HepG2 (cell line): ENCODE data around the gene TFEB. TPM values are rescaled to one million over a fixed set of nuclear protein-coding genes. Genes with fewer than 3 reads are reported as not detected.

Source experiments
- ATAC-seq: fragments of 200-7000 bp; cut with Tn5 transposase; 3 replicates; pipeline ENCODE4 v1.9.1; 2020; ENCODE audit warnings: mild to moderate bottlenecking, moderate library complexity
- BruUV-seq: library from RNA; stranded (reverse); fragments of 400-500 nt; replicated peaks from 2 replicates; lab custom pipeline; 2021; lab: Mats Ljungman, UMichigan
- CTCF ChIA-PET: fragments of 300-600 bp; formaldehyde crosslinking; extraction: SDS; loops from one replicate; lab custom pipeline; 2021; ENCODE audit warnings: low total read pairs, inconsistent platforms, low intra/inter-chr PET ratio; lab: Yijun Ruan, JAX
- POLR2A ChIA-PET: fragments of 350-600 bp; sonication (Branson Sonifier 250); formaldehyde crosslinking; loops from one replicate; lab custom pipeline; 2020; ENCODE audit warnings: antibody characterized with exemption, inconsistent platforms; lab: Yijun Ruan, JAX
- DNase-seq: peaks from one replicate; pipeline ENCODE4 v3.0.0-alpha.2; 2015; ENCODE audit warnings: low spot score
- FAIRE-seq: peaks from 3 replicates; lab custom pipeline; 2011; peaks lifted over from hg19 to GRCh38; lab: Jason Lieb, UNC
- H2AFZ ChIP-seq: one replicate; pipeline ENCODE4 v1.6.1; 2011; ENCODE audit warnings: low read length, inconsistent platforms
- H3K27ac ChIP-seq: fragments of 300-600 bp; 3 replicates; pipeline ENCODE4 v1.8.0; 2011; ENCODE audit warnings: mixed run types, mild to moderate bottlenecking, mixed read lengths, low read length, inconsistent platforms; ENCODE audit not compliant: insufficient read depth; ENCODE audit errors: extremely low read length
- H3K27me3 ChIP-seq, 2 experiments: fragments of 200-600 bp in 1 of 2; 2 replicates in 1 of 2; 3 replicates in 1 of 2; pipeline versions ENCODE4 v1.6.0 to v1.8.0; 2011; ENCODE audit warnings: low read length in 2 of 2, mild to moderate bottlenecking in 2 of 2, moderate library complexity in 2 of 2, inconsistent platforms in 1 of 2; ENCODE audit not compliant: insufficient read depth in 2 of 2, control insufficient read depth in 1 of 2
- H3K36me3 ChIP-seq, 2 experiments: fragments of 200-600 bp in 1 of 2; replicated peaks in 1 of 2; 2 replicates in 1 of 2; 3 replicates in 1 of 2; pipeline versions ENCODE4 v1.5.1 to v1.8.0; 2011; ENCODE audit warnings: low read length in 2 of 2, inconsistent platforms in 1 of 2; ENCODE audit not compliant: insufficient read depth in 2 of 2, control insufficient read depth in 1 of 2
- H3K4me1 ChIP-seq: 2 replicates; pipeline ENCODE4 v1.5.1; 2012; ENCODE audit warnings: low read length, inconsistent platforms; ENCODE audit not compliant: insufficient read depth
- H3K4me2 ChIP-seq: 2 replicates; pipeline ENCODE4 v1.6.0; 2011; ENCODE audit warnings: low read depth, low read length, inconsistent platforms
- H3K4me3 ChIP-seq, 3 experiments: fragments of 200-600 bp in 1 of 3; sonication (generic), shearing (Covaris generic) in 1 of 3; replicated peaks in 1 of 3; 2 replicates each; pipeline ENCODE4 v1.5.1; 2011 to 2016; ENCODE audit warnings: low read length in 3 of 3, inconsistent platforms in 2 of 3, low read depth in 2 of 3, mild to moderate bottlenecking in 2 of 3, control low read depth in 1 of 3, mixed read lengths in 1 of 3; ENCODE audit not compliant: insufficient read depth in 1 of 3
- H3K79me2 ChIP-seq: one replicate; pipeline ENCODE4 v1.6.1; 2011; ENCODE audit warnings: low read length, inconsistent platforms; ENCODE audit not compliant: insufficient read depth
- H3K9ac ChIP-seq: 2 replicates; pipeline ENCODE4 v1.6.0; 2011; ENCODE audit warnings: mild to moderate bottlenecking, low read depth, low read length, inconsistent platforms; ENCODE audit not compliant: insufficient read depth
- H3K9me3 ChIP-seq: 2 replicates; pipeline ENCODE4 v1.5.1; 2012; ENCODE audit warnings: mild to moderate bottlenecking, low read length
- H4K20me1 ChIP-seq: 2 replicates; pipeline ENCODE4 v1.6.0; 2011; ENCODE audit warnings: inconsistent platforms, mild to moderate bottlenecking, low read length, moderate library complexity; ENCODE audit not compliant: insufficient read depth
- HNRNPL ChIP-seq: fragments of 200-400 bp; formaldehyde crosslinking; IDR thresholded peaks from 2 replicates; pipeline ENCODE4 v1.6.1; 2017; ENCODE audit warnings: mild to moderate bottlenecking, low read depth, low read length
- HNRNPLL ChIP-seq: fragments of 200-400 bp; formaldehyde crosslinking; IDR thresholded peaks from 2 replicates; pipeline ENCODE4 v1.6.1; 2017; ENCODE audit warnings: mild to moderate bottlenecking, low read depth, low read length; ENCODE audit not compliant: poor library complexity, severe bottlenecking
- HOXA3 ChIP-seq: sonication (generic); formaldehyde crosslinking; IDR thresholded peaks from 2 replicates; pipeline ENCODE4 v1.5.0; 2020; ENCODE audit warnings: missing genetic modification reagents
- MNT ChIP-seq: fragments of 450-650 bp; IDR thresholded peaks from 2 replicates; pipeline ENCODE4 v1.6.1; 2016
- NFE2L1 ChIP-seq: sonication (generic); formaldehyde crosslinking; IDR thresholded peaks from 2 replicates; pipeline ENCODE4 v1.4.0; 2020; ENCODE audit warnings: missing genetic modification reagents, mild to moderate bottlenecking, borderline replicate concordance
- ZNF207 ChIP-seq: fragments of 450-650 bp; IDR thresholded peaks from 2 replicates; pipeline ENCODE4 v1.6.1; 2016; ENCODE audit warnings: antibody characterized with exemption, borderline replicate concordance
- ZNF224 ChIP-seq: sonication (generic); formaldehyde crosslinking; IDR thresholded peaks from 2 replicates; pipeline ENCODE4 v1.5.0; 2020; ENCODE audit warnings: mild to moderate bottlenecking, missing genetic modification reagents
- ZNF598 ChIP-seq: sonication (generic); formaldehyde crosslinking; IDR thresholded peaks from 2 replicates; pipeline ENCODE4 v1.5.1; 2020; ENCODE audit warnings: mild to moderate bottlenecking, missing genetic modification reagents, borderline replicate concordance
- ZZZ3 ChIP-seq: sonication (generic); formaldehyde crosslinking; IDR thresholded peaks from 2 replicates; pipeline ENCODE4 v1.4.0; 2020; ENCODE audit warnings: missing genetic modification reagents, mild to moderate bottlenecking, borderline replicate concordance
- WGBS: methylation state at CpG from one replicate; pipeline ENCODE4 v1.1.6; 2017; ENCODE audit warnings: low lambda C conversion rate; 5-methylcytosine and 5-hydroxymethylcytosine counted together
- in situ Hi-C: cut with HindIII; loops from 2 replicates; pipeline ENCODE4 v1.10.0; 2017; ENCODE audit warnings: low pct_unique_long_range_greater_than_20kb; ENCODE audit not compliant: extremely low pct_ligation_motif_present
- intact Hi-C: fragments of 100-400 bp; cut with micrococcal nuclease; formaldehyde crosslinking; loops from one replicate; pipeline ENCODE4 v1.10.0; 2022; ENCODE audit not compliant: unreplicated experiment
- polyA plus RNA-seq, 8 experiments: library from polyadenylated mRNA; depleted of rRNA in 3 of 8; stranded (reverse) in 7 of 8; unstranded in 1 of 8; fragments of >200 nt; fragmentation: Illumina TruSeq in 4 of 8; extraction: Trizol in 4 of 8; gene quantifications; 2 replicates each; pipeline versions ENCODE4 v1.2.1 to v1.2.3, GENCODE V29; 2011 to 2016; ENCODE audit warnings: low read depth in 4 of 8, missing spikeins in 1 of 8, mixed read lengths in 1 of 8; ENCODE audit not compliant: insufficient read depth in 1 of 8
- total RNA-seq, 5 experiments: library from RNA; depleted of rRNA; stranded (reverse); fragments of >200 nt; fragmentation: Illumina TruSeq; extraction: Trizol; gene quantifications; 2 replicates each; pipeline ENCODE4 v1.2.3, GENCODE V29; 2016; ENCODE audit warnings: low read depth in 1 of 5

The TFEB gene
- total and polyA plus RNA-seq, 2 of the 13 experiments (the other 11 are each of a cell fraction or from before 2014, with no cell fraction given) = 13.3 to 18.7 TPM

- ATAC-seq = peak; percentile 10; the same call in 2 of the 3 replicates
- in situ Hi-C loops (loop anchor here (10.0 kb wide), 1 partner anchor 331 kb away; no protein-coding TSS in a partner anchor), intact Hi-C loops (no loop called here)
- no peak overlapping the region for H3K4me2 ChIP-seq
- H3K27ac ChIP-seq = no peak overlapping the region
- H3K36me3 ChIP-seq = no peaks in the 10 kb centered on the region; a peak in 1 of 5 replicates
- no peak overlapping the region for H2AFZ ChIP-seq
- CTCF ChIA-PET = no interaction called here
- TF ChIP-seq ZNF224 (CRISPR knock-in tag) = no peak
- TF ChIP-seq HNRNPLL = peak; percentile 36
- TF ChIP-seq ZZZ3 (CRISPR knock-in tag) = no peak
- no peak for TF ChIP-seq HNRNPL
- TF ChIP-seq HOXA3 (CRISPR knock-in tag) = no peak
- TF ChIP-seq ZNF598 (CRISPR knock-in tag) = no peak
- TF ChIP-seq MNT = peak; percentile 90
- TF ChIP-seq NFE2L1 (CRISPR knock-in tag) = 0 out of 2 replicates have a peak, but pooled peaks have one; percentile 41
- 0 out of 2 replicates have a peak, but pooled peaks have one; percentile 28 for TF ChIP-seq ZNF207
- H3K4me3 ChIP-seq = no peak overlapping the region
- no peak for DNase-seq
- no peaks in the 10 kb centered on the region for H3K27me3 ChIP-seq
- WGBS = 91% methylated on average over 14 of the region's 14 CpGs
- POLR2A ChIA-PET = interaction anchor here (2.1 kb wide), 1 partner anchor 19 kb away, joined by 7 read pairs; no protein-coding TSS in a partner anchor
- FAIRE-seq = no peak
- no peak overlapping the region for H3K9ac ChIP-seq
- no peaks in the 10 kb centered on the region for H3K9me3 ChIP-seq
- H3K4me1 ChIP-seq = peaks cover 7% of the 10 kb centered on the region; the same call in 1 of the 2 replicates
- BruUV-seq = no TSS peak
- H4K20me1 ChIP-seq = no peaks in the 10 kb centered on the region; the same call in 1 of the 2 replicates
- H3K79me2 ChIP-seq = no peaks in the 10 kb centered on the region
These were observed 21.6 kb downstream of the TFEB start for GRCh38 chr6:41713650-41714291.
